T-helper 22 cell (primary cell): ENCODE results near the gene PARD6A.
A peak's percentile ranks its signal among the peaks of the same experiment; 100 is the strongest.

Experiments
- DNase-seq: peaks from one replicate; pipeline ENCODE4 v3.0.0-alpha.2; 2020; ENCODE audit warnings: low read depth

PARD6A gene

GRCh38 chr16:67653789-67654402 is 6.9 kb upstream of the PARD6A start:
- DNase-seq: no peak

GRCh38 chr16:67654403-67654911 is 6.3 kb upstream of the PARD6A start:
- DNase-seq: no peak

DNA sequence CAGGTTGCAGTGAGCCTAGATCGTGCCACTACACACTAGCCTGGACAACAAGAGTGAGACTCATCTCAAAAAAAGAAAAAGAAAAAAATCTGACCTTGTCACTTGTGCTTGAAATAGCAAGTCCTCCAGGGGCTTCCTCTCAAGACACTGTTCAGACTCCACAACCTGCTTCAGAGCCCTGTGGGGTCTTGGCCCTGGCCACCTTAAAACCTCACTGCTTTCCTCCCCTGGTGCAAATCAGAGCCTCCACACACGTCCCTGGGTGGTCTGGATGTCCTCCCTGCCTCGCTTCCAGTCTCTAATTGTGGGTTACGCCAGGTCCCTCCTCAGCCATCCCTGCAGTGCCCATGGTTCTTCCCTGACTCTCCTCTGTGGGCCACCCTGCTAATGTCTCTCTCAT is 5.4 kb upstream of the PARD6A start:
- DNase-seq: no peak

- no peak for DNase-seq
These were observed 4.3 kb upstream of the PARD6A start for GRCh38 chr16:67656344-67657016.

GRCh38 chr16:67657017-67657608 is 3.6 kb upstream of the PARD6A start:
- DNase-seq: no peak

DNA sequence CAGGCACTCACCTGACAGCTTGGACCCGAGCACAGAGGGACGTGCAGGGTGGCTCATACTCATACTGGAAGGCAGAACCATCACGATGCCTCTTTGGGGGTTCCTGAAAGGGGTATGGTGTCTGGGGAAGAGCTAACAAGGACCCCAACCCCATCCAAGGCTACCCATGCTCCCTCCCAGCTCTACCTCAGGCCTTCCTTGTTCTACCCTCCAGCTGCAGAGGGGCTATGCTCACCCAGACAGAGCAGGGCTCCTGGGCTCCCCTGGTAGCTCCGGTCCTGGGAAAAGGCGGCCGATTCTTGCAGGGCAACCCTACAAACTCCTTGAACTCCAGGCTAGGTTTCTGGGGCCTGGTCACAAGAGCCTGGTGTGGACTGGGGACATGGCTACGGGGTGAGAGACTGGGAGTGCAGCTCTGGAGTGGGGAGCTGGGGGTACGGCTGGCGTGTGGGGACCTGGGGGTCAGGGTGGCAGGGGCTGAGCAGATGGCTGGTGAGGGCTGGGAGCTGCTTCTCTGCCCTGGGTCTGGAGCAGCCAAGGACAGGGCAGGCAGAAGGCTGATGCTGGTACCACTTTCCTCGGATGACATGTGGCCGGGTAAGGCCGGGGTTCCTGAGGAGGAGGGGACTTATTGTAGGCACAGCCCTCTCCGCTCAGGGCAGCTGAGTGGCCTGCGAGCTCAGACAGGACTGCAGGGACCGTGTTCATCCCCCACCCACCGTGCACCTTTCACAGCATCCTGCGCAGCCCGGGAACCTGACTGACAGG is 2.8 kb upstream of the PARD6A start:
- DNase-seq: no peak

- DNase-seq: no peak
These were observed 1.7 kb upstream of the PARD6A start for GRCh38 chr16:67658849-67659674.

- DNase-seq: peak; percentile 80
These were observed 841 bp upstream of the PARD6A start, which contains the start of gene ACD for GRCh38 chr16:67659675-67660563. Gene ACD, minus strand, starts transcription at chr16:67660260. Its CDS starts 40 bp downstream, at chr16:67660220.

- DNase-seq: no peak
These were observed 471 bp downstream of the PARD6A start for GRCh38 chr16:67661101-67661761.

GRCh38 chr16:67661886-67662652 is 1.3 kb downstream of the PARD6A start:
- no peak for DNase-seq

GRCh38 chr16:67662653-67663010 is 1.9 kb downstream of the PARD6A start:
- DNase-seq: no peak

- DNase-seq: no peak
These were observed 2.6 kb downstream of the PARD6A start for GRCh38 chr16:67663151-67663876.

- DNase-seq: no peak
These were observed 3.1 kb downstream of the PARD6A start for GRCh38 chr16:67663877-67664222.

DNA sequence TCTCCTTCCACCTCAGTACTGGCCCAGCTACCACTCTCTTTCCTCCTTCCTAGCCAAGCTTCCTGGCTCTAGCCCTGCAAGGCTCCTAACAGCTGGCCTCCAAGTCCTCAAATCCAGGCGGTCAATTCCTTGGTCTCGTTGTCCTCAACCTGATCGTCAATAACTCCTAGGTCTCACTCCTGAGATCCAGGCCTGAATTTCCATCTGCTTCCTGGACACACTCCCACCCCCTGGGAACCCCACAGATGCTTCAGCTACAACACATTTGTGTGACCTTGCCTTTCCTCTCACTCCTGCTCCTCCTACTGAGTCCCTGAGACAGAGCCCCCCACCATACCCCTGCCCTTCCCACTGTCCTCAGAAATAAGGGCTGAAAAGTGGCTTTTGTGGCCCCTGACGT is 3.5 kb downstream of the PARD6A start:
- no peak for DNase-seq

- no peak for DNase-seq
These were observed 4.1 kb downstream of the PARD6A start for GRCh38 chr16:67664871-67665270.

GRCh38 chr16:67665598-67665997 is 4.8 kb downstream of the PARD6A start:
- no peak for DNase-seq

DNA sequence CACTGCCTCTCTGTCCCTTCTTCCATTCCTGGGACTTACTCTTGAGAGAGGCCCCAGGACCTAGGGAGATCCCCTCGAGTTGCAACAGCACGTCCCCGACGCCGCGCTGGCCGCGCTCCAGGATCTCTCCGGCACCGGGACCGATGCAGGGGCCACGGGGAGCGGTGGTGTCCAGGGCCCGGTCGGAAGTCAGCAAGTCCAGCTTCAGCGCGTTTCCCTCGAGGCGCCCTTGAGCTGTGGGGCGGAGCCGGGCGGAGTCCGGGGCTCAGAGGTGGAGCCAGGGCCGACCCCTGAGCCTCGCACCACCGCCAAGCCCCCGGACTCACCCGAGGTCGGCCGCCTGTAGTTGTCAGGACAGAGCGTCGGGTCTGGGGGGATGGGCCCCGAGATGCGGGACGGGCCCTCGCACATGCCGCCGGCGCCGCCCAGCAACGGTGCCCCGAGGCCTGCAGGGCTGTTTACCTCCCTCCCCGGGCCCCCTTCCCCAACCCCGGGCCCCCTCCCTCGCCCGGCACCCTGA is 5.3 kb downstream of the PARD6A start:
- no peak for DNase-seq
